Ovary (tissue), 9 donors: Measurements from ENCODE around the gene COQ10A. TPM values are rescaled to one million over a fixed set of nuclear protein-coding genes. Genes with fewer than 3 reads are reported as not detected.

Source experiments
- DNase-seq, 5 donors: peaks; one replicate each; pipeline ENCODE4 v3.0.0-alpha.2; 2019 to 2020
- H3K27ac ChIP-seq, 2 donors: fragments of 200-600 bp; one replicate each; pipeline versions ENCODE4 v1.5.1 to v1.8.0; 2019 to 2022
- H3K27me3 ChIP-seq: fragments of 200-600 bp; one replicate; pipeline ENCODE4 v1.8.0; 2022
- H3K36me3 ChIP-seq: fragments of 200-600 bp; sonication (generic); one replicate; pipeline ENCODE4 v1.5.1; 2019
- H3K4me1 ChIP-seq: one replicate; pipeline ENCODE4 v1.8.1; 2013; ENCODE audit warnings: mild to moderate bottlenecking, moderate library complexity; ENCODE audit not compliant: insufficient read depth
- H3K4me3 ChIP-seq: fragments of 200-600 bp; sonication (generic); one replicate; pipeline ENCODE4 v1.5.1; 2017
- H3K9me3 ChIP-seq, 2 donors: fragments of 200-600 bp in 1 of 2; sonication (generic) in 1 of 2; one replicate each; pipeline versions ENCODE4 v1.5.1 to v1.8.1; 2013 to 2019; ENCODE audit warnings: mild to moderate bottlenecking in 1 of 2, moderate library complexity in 1 of 2
- EP300 ChIP-seq: sonication (generic); formaldehyde crosslinking; IDR thresholded peaks from one replicate; pipeline ENCODE4 v1.6.1; 2017; ENCODE audit warnings: antibody characterized with exemption
- POLR2A ChIP-seq: fragments of 450-650 bp; IDR thresholded peaks from one replicate; pipeline ENCODE4 v1.6.1; 2017; ENCODE audit warnings: antibody characterized with exemption, mild to moderate bottlenecking, moderate library complexity
- WGBS, 3 donors: extraction: QIAGEN DNeasy Blood & Tissue Kit in 1 of 3; methylation state at CpG; one replicate each; pipeline versions ENCODE4 v1.1.5 to v1.1.7; 2013 to 2017; 5-methylcytosine and 5-hydroxymethylcytosine counted together
- intact Hi-C, 4 donors: fragments of 100-400 bp; cut with DNase I; formaldehyde crosslinking; loops; one replicate each; pipeline versions ENCODE4 v1.11.0 to v1.15.1; 2022 to 2023
- polyA plus RNA-seq, 2 donors: library from polyadenylated mRNA; stranded (reverse); fragments of 200-250 nt in 1 of 2; fragments of 350-450 nt in 1 of 2; fragmentation: Illumina TruSeq in 1 of 2; extraction: RNeasy Lipid Tissue Mini Kit (QIAGEN cat#74804) in 1 of 2; gene quantifications; one replicate each; pipeline ENCODE4 v1.2.3, GENCODE V29; 2013 to 2014
- total RNA-seq, 7 donors: library from RNA; depleted of rRNA in 2 of 7; stranded (reverse); fragments of >200 nt in 2 of 7; fragmentation: NEBNext Ultra II Directional in 3 of 7; extraction: Animal tissue kit (Norgen Biotek cat#: 25700) in 3 of 7; gene quantifications; one replicate each; pipeline versions ENCODE4 v1.1.0 to v1.2.4, GENCODE V29; 2016 to 2023
- TF ChIP-seq, protein P1 (sequence below), 3 donors: fragments of 450-650 bp in 2 of 3; fragments of 200-600 bp in 1 of 3; IDR thresholded peaks; one replicate each; pipeline versions ENCODE4 v1.5.1 to v1.8.0; 2016 to 2022; ENCODE audit warnings: antibody characterized with exemption in 3 of 3, mild to moderate bottlenecking in 1 of 3
- donor health status: DM: no; HTN: no; CAD: no; lungs with moderate emphysema.
- donor health status: DM: no; HTN: no; CAD: no.
- donor health status: Bipolar disorder and iron deficiency.
- donor health status: DM: yes; HTN: yes; CAD: no.
- donor health status: DM: no; HTN: no; CAD: no.
- donor health status: DM: yes; HTN: yes; CAD: no.

COQ10A gene
- total and polyA plus RNA-seq, 9 donors: 11.3 to 31.1 (median 14.9) TPM

DNA sequence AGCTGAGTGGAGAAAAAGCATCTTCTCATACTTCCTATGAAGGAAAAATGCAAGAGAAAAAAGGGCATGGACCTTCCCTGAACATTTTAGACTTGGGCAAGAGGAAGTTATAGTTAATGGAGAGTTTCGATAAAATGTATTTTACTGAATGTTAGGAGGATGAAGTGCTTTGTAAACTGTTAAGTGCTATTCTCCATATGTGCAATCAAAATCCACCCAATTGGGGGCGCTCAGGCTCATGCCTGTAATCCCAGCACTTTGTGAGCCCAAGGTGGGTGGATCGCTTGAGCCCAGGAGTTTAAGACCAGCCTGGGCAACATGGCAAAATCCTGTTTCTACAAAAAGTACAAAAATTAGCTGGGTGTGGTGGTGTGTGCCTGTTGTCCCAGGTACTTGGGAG, 50.9 kb downstream of the COQ10A start:
- intact Hi-C loops: no loop called here
- peaks cover 2% of the 10 kb centered on the region for H3K4me1 ChIP-seq
- no peak for TF ChIP-seq EP300
- no peak for TF ChIP-seq POLR2A
- TF ChIP-seq, protein P1, sequence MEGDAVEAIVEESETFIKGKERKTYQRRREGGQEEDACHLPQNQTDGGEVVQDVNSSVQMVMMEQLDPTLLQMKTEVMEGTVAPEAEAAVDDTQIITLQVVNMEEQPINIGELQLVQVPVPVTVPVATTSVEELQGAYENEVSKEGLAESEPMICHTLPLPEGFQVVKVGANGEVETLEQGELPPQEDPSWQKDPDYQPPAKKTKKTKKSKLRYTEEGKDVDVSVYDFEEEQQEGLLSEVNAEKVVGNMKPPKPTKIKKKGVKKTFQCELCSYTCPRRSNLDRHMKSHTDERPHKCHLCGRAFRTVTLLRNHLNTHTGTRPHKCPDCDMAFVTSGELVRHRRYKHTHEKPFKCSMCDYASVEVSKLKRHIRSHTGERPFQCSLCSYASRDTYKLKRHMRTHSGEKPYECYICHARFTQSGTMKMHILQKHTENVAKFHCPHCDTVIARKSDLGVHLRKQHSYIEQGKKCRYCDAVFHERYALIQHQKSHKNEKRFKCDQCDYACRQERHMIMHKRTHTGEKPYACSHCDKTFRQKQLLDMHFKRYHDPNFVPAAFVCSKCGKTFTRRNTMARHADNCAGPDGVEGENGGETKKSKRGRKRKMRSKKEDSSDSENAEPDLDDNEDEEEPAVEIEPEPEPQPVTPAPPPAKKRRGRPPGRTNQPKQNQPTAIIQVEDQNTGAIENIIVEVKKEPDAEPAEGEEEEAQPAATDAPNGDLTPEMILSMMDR (IDR thresholded peaks at IDR 0.05): no peak
- no peak overlapping the region for H3K4me3 ChIP-seq
- DNase-seq: no peak
- WGBS, 3 donors: 91 to 99% (median 99%) methylated on average over 3 of the region's 3 CpGs
- no peaks in the 10 kb centered on the region for H3K27me3 ChIP-seq
- no peaks in the 10 kb centered on the region for H3K36me3 ChIP-seq
- H3K27ac ChIP-seq: no peak overlapping the region
- H3K9me3 ChIP-seq: no peaks in the 10 kb centered on the region

Other genes with a start within 250 kb of the COQ10A start
- gene IKZF4, start 245.9 kb upstream of the COQ10A start, total RNA-seq: 10 to 100 TPM in 5 of 7 donors, 1 to 10 TPM in 2; 4.0 to 33.2 (median 20.0) TPM
- 10 to 100 TPM in 1 of 2 donors, 1 to 10 TPM in 1; 6.2 to 12.5 TPM for gene IKZF4, start 245.9 kb upstream of the COQ10A start, polyA plus RNA-seq
- 1,000 to 10,000 TPM in 1 of 7 donors, 100 to 1,000 TPM in 2, 10 to 100 TPM in 4; 16.2 to 2,562 (median 59.7) TPM for gene RPS26, start 225.0 kb upstream of the COQ10A start, total RNA-seq
- 1,000 to 10,000 TPM in 1 of 2 donors, 100 to 1,000 TPM in 1; 198 to 1,468 TPM for gene RPS26, start 225.0 kb upstream of the COQ10A start, polyA plus RNA-seq
- gene ERBB3, start 186.8 kb upstream of the COQ10A start, total RNA-seq: 10 to 100 TPM in 1 of 7 donors, 1 to 10 TPM in 5, under 1 TPM in 1; 0.72 to 20.6 (median 3.3) TPM
- 1 to 10 TPM; 1.1 to 5.0 TPM for gene ERBB3, start 186.8 kb upstream of the COQ10A start, polyA plus RNA-seq
- gene PA2G4, start 162.4 kb upstream of the COQ10A start, total RNA-seq: 10 to 100 TPM; 65.6 to 86.2 (median 77.0) TPM
- gene PA2G4, start 162.4 kb upstream of the COQ10A start, polyA plus RNA-seq: 100 to 1,000 TPM in 1 of 2 donors, 10 to 100 TPM in 1; 86.5 to 219 TPM
- gene RPL41, start 150.3 kb upstream of the COQ10A start, total RNA-seq: 1,000 to 10,000 TPM; 6,021 to 8,245 (median 6,510) TPM
- gene RPL41, start 150.3 kb upstream of the COQ10A start, polyA plus RNA-seq: over 10,000 TPM; 11,306 to 11,451 TPM
- 10 to 100 TPM in 4 of 7 donors, 1 to 10 TPM in 3; 1.8 to 14.7 (median 10.7) TPM for gene ZC3H10, start 148.7 kb upstream of the COQ10A start, total RNA-seq
- gene ZC3H10, start 148.7 kb upstream of the COQ10A start, polyA plus RNA-seq: 1 to 10 TPM; 4.4 to 5.2 TPM
- gene ESYT1, start 138.7 kb upstream of the COQ10A start, total RNA-seq: 100 to 1,000 TPM in 3 of 7 donors, 10 to 100 TPM in 4; 80.3 to 139 (median 97.3) TPM
- 100 to 1,000 TPM in 1 of 2 donors, 10 to 100 TPM in 1; 62.3 to 102 TPM for gene ESYT1, start 138.7 kb upstream of the COQ10A start, polyA plus RNA-seq
- gene MYL6B, start 114.4 kb upstream of the COQ10A start, total RNA-seq: 10 to 100 TPM; 65.9 to 99.2 (median 73.4) TPM
- gene MYL6B, start 114.4 kb upstream of the COQ10A start, polyA plus RNA-seq: 10 to 100 TPM; 32.8 to 77.3 TPM
- gene MYL6, start 108.6 kb upstream of the COQ10A start, total RNA-seq: 1,000 to 10,000 TPM in 5 of 7 donors, 100 to 1,000 TPM in 2; 782 to 1,485 (median 1,329) TPM
- 1,000 to 10,000 TPM; 1,579 to 3,375 TPM for gene MYL6, start 108.6 kb upstream of the COQ10A start, polyA plus RNA-seq
- 100 to 1,000 TPM in 5 of 7 donors, 10 to 100 TPM in 2; 57.9 to 172 (median 117) TPM for gene SMARCC2, start 77.5 kb upstream of the COQ10A start, total RNA-seq
- gene SMARCC2, start 77.5 kb upstream of the COQ10A start, polyA plus RNA-seq: 100 to 1,000 TPM in 1 of 2 donors, 10 to 100 TPM in 1; 66.4 to 139 TPM
- gene RNF41, start 45.0 kb upstream of the COQ10A start, total RNA-seq: 10 to 100 TPM; 34.1 to 55.6 (median 40.6) TPM
- 10 to 100 TPM; 29.4 to 45.1 TPM for gene RNF41, start 45.0 kb upstream of the COQ10A start, polyA plus RNA-seq
- 10 to 100 TPM; 19.8 to 43.7 (median 28.9) TPM for gene NABP2, start 42.6 kb upstream of the COQ10A start, total RNA-seq
- 10 to 100 TPM; 25.0 to 37.5 TPM for gene NABP2, start 42.6 kb upstream of the COQ10A start, polyA plus RNA-seq
- under 1 TPM; 0.25 to 0.85 (median 0.69) TPM for gene SLC39A5, start 36.9 kb upstream of the COQ10A start, total RNA-seq
- gene SLC39A5, start 36.9 kb upstream of the COQ10A start, polyA plus RNA-seq: under 1 TPM in 1 of 2 donors, not detected in 1; 0.28 TPM
- gene ANKRD52, start 8.6 kb upstream of the COQ10A start, total RNA-seq: 10 to 100 TPM in 5 of 7 donors, 1 to 10 TPM in 2; 9.1 to 37.7 (median 28.9) TPM
- gene ANKRD52, start 8.6 kb upstream of the COQ10A start, polyA plus RNA-seq: 10 to 100 TPM; 10.5 to 26.2 TPM
- 100 to 1,000 TPM in 5 of 7 donors, 10 to 100 TPM in 2; 49.6 to 155 (median 137) TPM for gene CS, start 33.4 kb downstream of the COQ10A start, total RNA-seq
- 100 to 1,000 TPM in 1 of 2 donors, 10 to 100 TPM in 1; 48.9 to 237 TPM for gene CS, start 33.4 kb downstream of the COQ10A start, polyA plus RNA-seq
- gene CNPY2, start 49.0 kb downstream of the COQ10A start, total RNA-seq: 100 to 1,000 TPM in 2 of 7 donors, 10 to 100 TPM in 5; 58.9 to 112 (median 84.9) TPM
- 100 to 1,000 TPM; 107 to 134 TPM for gene CNPY2, start 49.0 kb downstream of the COQ10A start, polyA plus RNA-seq
- gene PAN2, start 67.1 kb downstream of the COQ10A start, total RNA-seq: 100 to 1,000 TPM in 1 of 7 donors, 10 to 100 TPM in 6; 41.0 to 103 (median 74.5) TPM
- gene PAN2, start 67.1 kb downstream of the COQ10A start, polyA plus RNA-seq: 10 to 100 TPM; 44.2 to 67.2 TPM
- under 1 TPM in 2 of 7 donors, not detected in 5; 0.23 to 0.35 TPM for gene IL23A, start 71.9 kb downstream of the COQ10A start, total RNA-seq
- under 1 TPM in 1 of 2 donors, not detected in 1; 0.16 TPM for gene IL23A, start 71.9 kb downstream of the COQ10A start, polyA plus RNA-seq
- 100 to 1,000 TPM in 3 of 7 donors, 10 to 100 TPM in 4; 81.5 to 161 (median 90.2) TPM for gene STAT2, start 93.2 kb downstream of the COQ10A start, total RNA-seq
- gene STAT2, start 93.2 kb downstream of the COQ10A start, polyA plus RNA-seq: 100 to 1,000 TPM in 1 of 2 donors, 10 to 100 TPM in 1; 56.1 to 122 TPM
- not detected for gene APOF, start 95.9 kb downstream of the COQ10A start, total RNA-seq
- not detected for gene APOF, start 95.9 kb downstream of the COQ10A start, polyA plus RNA-seq
- 1 to 10 TPM; 2.1 to 4.5 (median 3.2) TPM for gene TIMELESS, start 182.5 kb downstream of the COQ10A start, total RNA-seq
- gene TIMELESS, start 182.5 kb downstream of the COQ10A start, polyA plus RNA-seq: 1 to 10 TPM; 2.9 to 6.4 TPM
- under 1 TPM in 1 of 7 donors, not detected in 6; 0.23 TPM for gene MIP, start 187.7 kb downstream of the COQ10A start, total RNA-seq
- not detected for gene MIP, start 187.7 kb downstream of the COQ10A start, polyA plus RNA-seq
- gene SPRYD4, start 201.6 kb downstream of the COQ10A start, total RNA-seq: 1 to 10 TPM; 1.4 to 4.1 (median 3.2) TPM
- gene SPRYD4, start 201.6 kb downstream of the COQ10A start, polyA plus RNA-seq: 1 to 10 TPM; 2.0 to 2.7 TPM
- 1 to 10 TPM; 1.2 to 4.4 (median 2.6) TPM for gene GLS2, start 221.2 kb downstream of the COQ10A start, total RNA-seq
- under 1 TPM; 0.87 to 0.92 TPM for gene GLS2, start 221.2 kb downstream of the COQ10A start, polyA plus RNA-seq